Parathyroid adenoma (tissue), 2 donors: ENCODE results near the gene VCPKMT.

ENCODE experiments used
- H2AFZ ChIP-seq: fragments of 300-600 bp; sonication (generic); one replicate; pipeline ENCODE4 v1.7.0; 2017; ENCODE audit warnings: antibody characterized with exemption, mild to moderate bottlenecking
- H3K27ac ChIP-seq: fragments of 300-600 bp; sonication (generic); one replicate; pipeline ENCODE4 v1.7.0; 2017
- H3K27me3 ChIP-seq: fragments of 300-600 bp; sonication (generic); one replicate; pipeline ENCODE4 v1.7.0; 2017; ENCODE audit warnings: low read length; ENCODE audit not compliant: control insufficient read depth, insufficient read depth
- H3K36me3 ChIP-seq: fragments of 300-600 bp; sonication (generic); one replicate; pipeline ENCODE4 v1.7.0; 2017; ENCODE audit warnings: low read length; ENCODE audit not compliant: control insufficient read depth, insufficient read depth
- H3K4me1 ChIP-seq: fragments of 300-600 bp; sonication (generic); one replicate; pipeline ENCODE4 v1.7.0; 2017; ENCODE audit warnings: control low read depth
- H3K4me2 ChIP-seq: fragments of 300-600 bp; sonication (generic); one replicate; pipeline ENCODE4 v1.7.0; 2017; ENCODE audit warnings: low read length
- H3K4me3 ChIP-seq: fragments of 300-600 bp; sonication (generic); one replicate; pipeline ENCODE4 v1.7.0; 2017; ENCODE audit warnings: low read depth, low read length
- H3K79me2 ChIP-seq: fragments of 300-600 bp; sonication (generic); one replicate; pipeline ENCODE4 v1.7.0; 2017; ENCODE audit warnings: control low read depth
- H3K9ac ChIP-seq: fragments of 300-600 bp; sonication (generic); one replicate; pipeline ENCODE4 v1.7.0; 2017; ENCODE audit warnings: mild to moderate bottlenecking
- H3K9me3 ChIP-seq: fragments of 300-600 bp; sonication (generic); one replicate; pipeline ENCODE4 v1.7.0; 2017; ENCODE audit warnings: low read length; ENCODE audit not compliant: control insufficient read depth
- TF ChIP-seq, protein P1 (sequence below): fragments of 300-600 bp; sonication (generic); IDR thresholded peaks from one replicate; pipeline ENCODE4 v1.7.0; 2017; ENCODE audit warnings: antibody characterized with exemption, mild to moderate bottlenecking
- donor health status: primary hyperparathyroidism.

Gene VCPKMT

DNA sequence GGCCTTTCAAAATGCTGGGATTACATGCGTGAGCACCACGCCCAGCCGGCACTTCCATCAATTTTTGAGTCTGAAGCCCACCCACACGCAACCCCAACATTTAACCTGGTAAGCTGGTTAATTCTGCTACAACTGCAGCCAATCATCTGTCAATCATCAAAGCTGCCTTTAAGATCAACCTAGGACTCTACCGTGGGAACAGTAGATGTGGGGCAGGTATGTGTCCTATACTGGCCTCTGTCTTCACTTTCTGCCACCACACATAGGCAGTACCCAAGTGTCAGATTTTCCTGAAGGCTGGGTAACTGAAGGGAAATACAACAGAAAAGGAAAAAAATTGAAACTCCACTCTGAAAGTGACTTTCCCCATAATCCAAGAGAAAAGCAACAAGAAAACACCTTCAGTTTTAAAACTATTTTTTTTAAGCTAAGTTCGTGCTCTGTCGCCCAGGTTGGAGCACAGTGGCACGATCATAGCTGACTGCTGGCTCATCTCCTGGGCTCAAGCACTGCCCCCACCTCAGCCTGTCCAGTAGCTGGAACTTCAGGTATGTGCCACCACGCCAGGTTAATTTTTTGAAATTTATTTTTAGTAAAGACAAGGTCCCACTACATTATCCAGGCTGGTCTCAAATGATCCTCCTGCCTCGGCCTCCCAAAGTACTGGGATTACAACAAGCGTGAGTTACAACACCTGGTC, 22.2 kb downstream of the VCPKMT start:
- H3K27ac ChIP-seq: no peak overlapping the region

DNA sequence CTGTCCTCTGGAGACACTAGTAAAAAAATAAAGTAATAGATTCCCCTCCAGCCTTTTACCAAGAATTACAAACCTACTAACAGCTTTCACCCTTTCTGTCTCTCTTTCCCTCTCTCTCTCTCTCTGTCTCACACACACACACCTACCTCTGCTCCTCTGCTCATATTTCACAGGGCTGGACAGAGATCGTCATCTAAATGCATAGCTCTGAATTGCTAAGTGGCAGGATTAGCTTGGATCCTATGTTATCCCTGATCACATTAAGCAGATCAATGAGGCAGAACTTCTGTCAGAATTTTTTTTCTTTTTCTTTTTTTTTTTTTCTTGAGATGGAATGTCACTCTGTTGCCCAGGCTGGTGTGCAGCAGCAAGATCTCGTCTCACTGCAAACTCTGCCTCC, 22.9 kb downstream of the VCPKMT start:
- H3K9me3 ChIP-seq: no peaks in the 10 kb centered on the region
- H3K27ac ChIP-seq: no peak overlapping the region
- H3K4me1 ChIP-seq: no peaks in the 10 kb centered on the region
- H3K9ac ChIP-seq: no peak overlapping the region
- no peaks in the 10 kb centered on the region for H3K27me3 ChIP-seq
- no peaks in the 10 kb centered on the region for H3K36me3 ChIP-seq
- no peak overlapping the region for H3K4me3 ChIP-seq
- H3K4me2 ChIP-seq: no peak overlapping the region
- no peaks in the 10 kb centered on the region for H3K79me2 ChIP-seq
- no peak overlapping the region for H2AFZ ChIP-seq
- TF ChIP-seq, protein P1, sequence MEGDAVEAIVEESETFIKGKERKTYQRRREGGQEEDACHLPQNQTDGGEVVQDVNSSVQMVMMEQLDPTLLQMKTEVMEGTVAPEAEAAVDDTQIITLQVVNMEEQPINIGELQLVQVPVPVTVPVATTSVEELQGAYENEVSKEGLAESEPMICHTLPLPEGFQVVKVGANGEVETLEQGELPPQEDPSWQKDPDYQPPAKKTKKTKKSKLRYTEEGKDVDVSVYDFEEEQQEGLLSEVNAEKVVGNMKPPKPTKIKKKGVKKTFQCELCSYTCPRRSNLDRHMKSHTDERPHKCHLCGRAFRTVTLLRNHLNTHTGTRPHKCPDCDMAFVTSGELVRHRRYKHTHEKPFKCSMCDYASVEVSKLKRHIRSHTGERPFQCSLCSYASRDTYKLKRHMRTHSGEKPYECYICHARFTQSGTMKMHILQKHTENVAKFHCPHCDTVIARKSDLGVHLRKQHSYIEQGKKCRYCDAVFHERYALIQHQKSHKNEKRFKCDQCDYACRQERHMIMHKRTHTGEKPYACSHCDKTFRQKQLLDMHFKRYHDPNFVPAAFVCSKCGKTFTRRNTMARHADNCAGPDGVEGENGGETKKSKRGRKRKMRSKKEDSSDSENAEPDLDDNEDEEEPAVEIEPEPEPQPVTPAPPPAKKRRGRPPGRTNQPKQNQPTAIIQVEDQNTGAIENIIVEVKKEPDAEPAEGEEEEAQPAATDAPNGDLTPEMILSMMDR: no peak

More for the DNA sequence above, 22.2 kb downstream of the VCPKMT start:
- Histone ChIP-seq H3K4me1 (no peaks in the 10 kb centered on the region), H3K4me3 (no peak overlapping the region), H2AFZ (no peak overlapping the region), H3K27me3 (no peaks in the 10 kb centered on the region), H3K79me2 (no peaks in the 10 kb centered on the region), H3K9me3 (no peaks in the 10 kb centered on the region), H3K9ac (no peak overlapping the region), H3K36me3 (no peaks in the 10 kb centered on the region), H3K4me2 (no peak overlapping the region)
- TF ChIP-seq, protein P1: no peak

DNA sequence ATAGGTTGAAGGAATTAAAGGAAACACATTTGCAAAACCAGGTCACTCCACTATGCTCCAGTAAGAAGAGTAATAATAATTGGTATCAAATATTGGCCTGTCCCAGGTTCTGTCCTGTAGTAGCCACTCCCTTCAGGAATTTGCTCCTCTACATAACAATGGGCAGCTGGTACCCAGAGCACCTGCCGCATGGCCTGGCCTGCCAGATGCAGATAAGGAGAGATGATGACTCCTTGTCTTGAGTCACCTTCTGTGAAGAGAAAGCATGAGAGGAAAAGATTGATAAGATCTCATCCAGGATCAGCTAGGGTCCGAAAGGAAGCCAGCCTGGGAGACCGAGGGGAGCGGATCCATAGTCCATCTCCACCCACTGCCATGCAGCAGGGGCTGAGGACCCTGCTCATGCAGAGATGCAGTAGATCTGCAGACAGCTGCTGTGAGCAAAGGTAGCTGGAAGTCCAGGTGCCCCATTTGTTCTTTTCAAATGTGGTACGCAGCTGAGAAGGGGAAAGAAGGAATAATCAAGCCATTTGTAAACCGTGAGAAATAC, 24.3 kb downstream of the VCPKMT start:
- Histone ChIP-seq H3K27ac (no peak overlapping the region), H3K4me2 (no peak overlapping the region), H3K4me3 (no peak overlapping the region), H3K79me2 (no peaks in the 10 kb centered on the region), H3K9ac (no peak overlapping the region), H3K27me3 (no peaks in the 10 kb centered on the region), H2AFZ (no peak overlapping the region), H3K9me3 (no peaks in the 10 kb centered on the region), H3K4me1 (no peaks in the 10 kb centered on the region), H3K36me3 (no peaks in the 10 kb centered on the region)
- TF ChIP-seq, protein P1: no peak

DNA sequence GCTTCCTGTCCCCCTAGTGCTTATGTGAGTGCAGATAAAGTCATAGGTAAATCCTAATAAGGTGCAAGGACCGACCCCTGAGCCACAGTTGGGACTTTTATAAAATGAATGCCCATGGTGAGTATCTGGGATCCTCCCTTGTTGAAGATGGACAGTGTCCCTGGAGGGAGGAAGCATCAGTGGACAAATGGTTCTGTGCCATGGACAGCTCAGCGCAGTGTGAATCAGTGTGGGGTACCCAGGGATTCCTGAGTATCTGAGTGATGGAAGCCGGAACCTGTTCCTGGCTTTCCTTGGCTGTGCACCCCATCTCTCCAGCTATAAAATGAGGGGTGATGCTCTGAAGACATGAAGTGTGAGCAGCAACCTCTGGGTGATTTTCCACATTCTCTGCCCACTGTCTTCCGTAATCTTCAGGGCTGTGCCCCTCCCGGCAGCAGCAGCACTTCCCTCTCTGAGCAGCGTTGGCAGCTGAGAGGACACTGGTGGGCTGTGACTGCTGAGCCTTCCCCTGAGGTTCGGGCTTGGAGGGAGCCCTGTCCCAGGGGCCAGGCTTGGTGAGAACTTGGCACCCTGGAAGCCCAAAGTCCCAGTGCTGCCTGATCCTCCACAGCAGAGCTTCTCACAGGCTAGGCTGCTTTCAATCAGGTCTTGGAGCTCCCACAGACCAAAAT, 25.0 kb downstream of the VCPKMT start:
- Histone ChIP-seq H3K27me3 (no peaks in the 10 kb centered on the region), H3K79me2 (no peaks in the 10 kb centered on the region), H3K36me3 (no peaks in the 10 kb centered on the region), H3K9ac (no peak overlapping the region), H3K4me3 (no peak overlapping the region), H3K9me3 (no peaks in the 10 kb centered on the region), H3K4me1 (no peaks in the 10 kb centered on the region), H3K4me2 (no peak overlapping the region), H3K27ac (no peak overlapping the region), H2AFZ (no peak overlapping the region)
- TF ChIP-seq, protein P1: no peak
